Mesothelial cell of epicardium (in vitro differentiated cells): ENCODE measurements around the gene TMEM181. TPM values are rescaled to one million over a fixed set of nuclear protein-coding genes. Genes with fewer than 3 reads are reported as not detected.

ENCODE experiments used
- DNase-seq, 2 experiments: peaks; one replicate each; pipeline ENCODE4 v3.0.0; 2021; ENCODE audit warnings: low spot score in 2 of 2; ENCODE audit not compliant: unreplicated experiment in 2 of 2
- H3K27ac Mint-ChIP-seq: 2 replicates; pipeline ENCODE4 v1.8.0; 2021; ENCODE audit warnings: mixed read lengths
- H3K27me3 Mint-ChIP-seq: 2 replicates; pipeline ENCODE4 v1.8.0; 2021; ENCODE audit warnings: low read depth, mixed read lengths
- H3K36me3 Mint-ChIP-seq: 2 replicates; pipeline ENCODE4 v1.8.0; 2021; ENCODE audit warnings: mixed read lengths
- H3K4me1 Mint-ChIP-seq: 2 replicates; pipeline ENCODE4 v1.8.0; 2021; ENCODE audit warnings: mixed read lengths
- H3K4me3 Mint-ChIP-seq: 2 replicates; pipeline ENCODE4 v1.8.0; 2021; ENCODE audit warnings: mild to moderate bottlenecking, moderate library complexity, mixed read lengths
- H3K9me3 Mint-ChIP-seq: 2 replicates; pipeline ENCODE4 v1.8.0; 2021; ENCODE audit warnings: mixed read lengths
- microRNA-seq: library from miRNA; unstranded; fragments of <30 nt; microRNA quantifications from one replicate; pipeline ENCODE4 v1.2.0, GENCODE V29; 2021; ENCODE audit warnings: inconsistent platforms, mixed read lengths
- total RNA-seq: library from RNA; stranded (reverse); gene quantifications from 3 replicates; pipeline ENCODE4 v1.2.1, GENCODE V29; 2021
- TF ChIP-seq, protein P1 (sequence below): fragments of 200-600 bp; sonication (generic); IDR thresholded peaks from one replicate; pipeline ENCODE4 v1.5.0; 2021; ENCODE audit warnings: antibody characterized with exemption; ENCODE audit not compliant: unreplicated experiment

The TMEM181 gene
- total RNA-seq, 1 donor from 2014 or later, result 23.8 TPM

DNA sequence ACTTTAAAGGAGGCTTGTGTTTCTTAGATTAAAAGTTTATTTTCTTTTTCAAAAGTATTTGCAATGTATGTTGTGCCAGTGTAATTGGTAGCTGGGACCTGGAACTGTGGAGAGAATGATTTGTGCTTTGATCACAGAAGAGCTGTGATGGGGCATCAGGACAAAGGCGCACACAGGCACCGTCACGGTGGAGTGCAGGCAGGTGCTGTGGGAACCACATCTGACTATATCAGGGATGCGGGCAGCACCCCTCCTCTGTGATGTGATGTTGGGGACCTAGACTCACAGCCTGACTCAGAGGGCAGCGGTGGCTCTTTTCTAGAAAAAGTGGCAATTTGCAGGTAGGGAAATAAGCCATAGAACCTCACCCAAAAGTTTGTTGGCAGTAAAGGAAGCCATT, 124.4 kb downstream of the TMEM181 start:
- no peak for DNase-seq
- TF ChIP-seq, protein P1, sequence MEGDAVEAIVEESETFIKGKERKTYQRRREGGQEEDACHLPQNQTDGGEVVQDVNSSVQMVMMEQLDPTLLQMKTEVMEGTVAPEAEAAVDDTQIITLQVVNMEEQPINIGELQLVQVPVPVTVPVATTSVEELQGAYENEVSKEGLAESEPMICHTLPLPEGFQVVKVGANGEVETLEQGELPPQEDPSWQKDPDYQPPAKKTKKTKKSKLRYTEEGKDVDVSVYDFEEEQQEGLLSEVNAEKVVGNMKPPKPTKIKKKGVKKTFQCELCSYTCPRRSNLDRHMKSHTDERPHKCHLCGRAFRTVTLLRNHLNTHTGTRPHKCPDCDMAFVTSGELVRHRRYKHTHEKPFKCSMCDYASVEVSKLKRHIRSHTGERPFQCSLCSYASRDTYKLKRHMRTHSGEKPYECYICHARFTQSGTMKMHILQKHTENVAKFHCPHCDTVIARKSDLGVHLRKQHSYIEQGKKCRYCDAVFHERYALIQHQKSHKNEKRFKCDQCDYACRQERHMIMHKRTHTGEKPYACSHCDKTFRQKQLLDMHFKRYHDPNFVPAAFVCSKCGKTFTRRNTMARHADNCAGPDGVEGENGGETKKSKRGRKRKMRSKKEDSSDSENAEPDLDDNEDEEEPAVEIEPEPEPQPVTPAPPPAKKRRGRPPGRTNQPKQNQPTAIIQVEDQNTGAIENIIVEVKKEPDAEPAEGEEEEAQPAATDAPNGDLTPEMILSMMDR, result no peak
- Mint-ChIP-seq H3K9me3 (no peaks in the 10 kb centered on the region), H3K4me3 (no peak overlapping the region), H3K36me3 (peaks cover 2% of the 10 kb centered on the region), H3K27me3 (no peaks in the 10 kb centered on the region), H3K4me1 (peaks cover 9% of the 10 kb centered on the region), H3K27ac (no peak overlapping the region)

DNA sequence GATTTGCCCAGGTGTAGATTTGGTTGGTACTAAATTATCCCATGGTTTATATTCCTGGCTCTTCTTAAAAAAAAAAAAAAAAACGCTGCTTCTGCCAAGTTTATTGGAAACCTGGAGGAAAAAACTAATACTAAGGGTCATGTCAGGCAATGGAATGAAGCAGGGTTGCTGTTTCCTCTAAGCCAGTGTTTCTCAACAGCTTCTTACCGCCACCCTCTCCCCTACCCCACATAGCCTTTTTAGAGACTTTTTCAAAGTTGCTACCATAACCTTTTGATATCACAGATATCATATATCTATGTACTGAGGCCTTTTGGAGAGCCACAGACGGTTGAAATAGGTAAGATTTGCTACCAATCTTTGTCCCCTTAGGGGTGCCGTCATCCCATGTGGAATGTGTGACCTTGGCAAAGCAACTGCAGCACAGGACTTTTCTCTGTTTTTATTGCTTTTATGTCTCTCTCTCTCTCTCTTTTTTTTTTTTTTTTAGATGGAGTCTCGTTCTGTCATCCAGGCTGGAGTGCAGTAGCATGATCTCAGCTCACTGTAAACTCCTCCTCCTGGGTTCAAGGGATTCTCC, 124.9 kb downstream of the TMEM181 start:
- H3K4me3 Mint-ChIP-seq, result no peak overlapping the region
- no peaks in the 10 kb centered on the region for H3K9me3 Mint-ChIP-seq
- H3K4me1 Mint-ChIP-seq, result peaks cover 9% of the 10 kb centered on the region
- no peak for DNase-seq
- no peak overlapping the region for H3K27ac Mint-ChIP-seq
- TF ChIP-seq, protein P1, result no peak
- peaks cover 2% of the 10 kb centered on the region for H3K36me3 Mint-ChIP-seq
- no peaks in the 10 kb centered on the region for H3K27me3 Mint-ChIP-seq

Small RNAs within 50 kb of the gene (microRNA-seq; reads per million reads assigned to microRNA genes)
- gene MIR7161, result not detected

Other genes starting within 250 kb of the TMEM181 start
- gene TULP4, start 247.6 kb upstream of the TMEM181 start, total RNA-seq, result 133 to 137 TPM (median 135 TPM) in 3 replicates
- gene DYNLT1, start 84.7 kb downstream of the TMEM181 start, total RNA-seq, result 142 to 148 TPM (median 145 TPM) in 3 replicates
- gene SYTL3, start 90.0 kb downstream of the TMEM181 start, total RNA-seq, result 5.4 to 6.1 TPM (median 5.5 TPM) in 3 replicates